HEK293T (cell line): ENCODE data around the gene DYRK1A.

Experiments used
- CTCF ChIA-PET: fragments of 350-600 bp; formaldehyde crosslinking; extraction: SDS; loops from one replicate; lab custom pipeline; 2021; ENCODE audit warnings: antibody characterized with exemption, inconsistent platforms; lab: Yijun Ruan, JAX
- POLR2A ChIA-PET: fragments of 350-600 bp; formaldehyde crosslinking; extraction: SDS; loops from one replicate; lab custom pipeline; 2020; ENCODE audit warnings: antibody characterized with exemption, inconsistent platforms; lab: Yijun Ruan, JAX
- DNase-seq: peaks from one replicate; pipeline ENCODE4 v3.0.0; 2012; ENCODE audit warnings: mixed read lengths; ENCODE audit errors: extremely low spot score
- ARNT ChIP-seq: fragments of 450-650 bp; IDR thresholded peaks from 2 replicates; pipeline ENCODE4 v1.6.1; 2017; ENCODE audit warnings: mild to moderate bottlenecking
- BHLHE40 ChIP-seq: fragments of 450-650 bp; IDR thresholded peaks from 2 replicates; pipeline ENCODE4 v1.6.1; 2016; ENCODE audit warnings: mild to moderate bottlenecking, moderate library complexity, borderline replicate concordance
- CTBP1 ChIP-seq: fragments of 450-650 bp; IDR thresholded peaks from 2 replicates; pipeline ENCODE4 v1.6.1; 2016; ENCODE audit warnings: borderline replicate concordance
- ELF4 ChIP-seq: fragments of 450-650 bp; IDR thresholded peaks from 2 replicates; pipeline ENCODE4 v1.6.1; 2017; ENCODE audit warnings: antibody characterized with exemption
- FOXA1 ChIP-seq: fragments of 450-650 bp; IDR thresholded peaks from 2 replicates; pipeline ENCODE4 v1.6.1; 2016; ENCODE audit warnings: mild to moderate bottlenecking
- FOXK2 ChIP-seq: fragments of 450-650 bp; IDR thresholded peaks from 2 replicates; pipeline ENCODE4 v1.6.1; 2016; ENCODE audit warnings: mild to moderate bottlenecking
- FOXM1 ChIP-seq: fragments of 450-650 bp; IDR thresholded peaks from 2 replicates; pipeline ENCODE4 v1.6.1; 2017; ENCODE audit warnings: mild to moderate bottlenecking, borderline replicate concordance
- HDGF ChIP-seq: fragments of 450-650 bp; IDR thresholded peaks from 2 replicates; pipeline ENCODE4 v1.6.1; 2017; ENCODE audit warnings: antibody characterized with exemption, borderline replicate concordance
- L3MBTL2 ChIP-seq: fragments of 450-650 bp; conservative IDR thresholded peaks from 2 replicates; pipeline ENCODE4 v1.6.1; 2016; ENCODE audit warnings: mild to moderate bottlenecking
- LEF1 ChIP-seq: fragments of 450-650 bp; IDR thresholded peaks from 2 replicates; pipeline ENCODE4 v1.6.1; 2017; ENCODE audit warnings: mild to moderate bottlenecking, borderline replicate concordance
- NFRKB ChIP-seq: fragments of 450-650 bp; IDR thresholded peaks from 2 replicates; pipeline ENCODE4 v1.6.1; 2016; ENCODE audit warnings: mild to moderate bottlenecking, moderate library complexity
- SP1 ChIP-seq: fragments of 450-650 bp; IDR thresholded peaks from 2 replicates; pipeline ENCODE4 v1.6.1; 2017
- SUZ12 ChIP-seq: fragments of 450-650 bp; IDR thresholded peaks from 2 replicates; pipeline ENCODE4 v1.6.1; 2016; ENCODE audit warnings: mild to moderate bottlenecking
- TARDBP ChIP-seq: fragments of 450-650 bp; IDR thresholded peaks from 2 replicates; pipeline ENCODE4 v1.6.1; 2016
- ZNF384 ChIP-seq: fragments of 450-650 bp; IDR thresholded peaks from 2 replicates; pipeline ENCODE4 v1.6.1; 2016
- TF ChIP-seq, protein P1 (sequence below): fragments of 450-650 bp; IDR thresholded peaks from 2 replicates; pipeline ENCODE4 v1.6.1; 2016

Gene DYRK1A

DNA sequence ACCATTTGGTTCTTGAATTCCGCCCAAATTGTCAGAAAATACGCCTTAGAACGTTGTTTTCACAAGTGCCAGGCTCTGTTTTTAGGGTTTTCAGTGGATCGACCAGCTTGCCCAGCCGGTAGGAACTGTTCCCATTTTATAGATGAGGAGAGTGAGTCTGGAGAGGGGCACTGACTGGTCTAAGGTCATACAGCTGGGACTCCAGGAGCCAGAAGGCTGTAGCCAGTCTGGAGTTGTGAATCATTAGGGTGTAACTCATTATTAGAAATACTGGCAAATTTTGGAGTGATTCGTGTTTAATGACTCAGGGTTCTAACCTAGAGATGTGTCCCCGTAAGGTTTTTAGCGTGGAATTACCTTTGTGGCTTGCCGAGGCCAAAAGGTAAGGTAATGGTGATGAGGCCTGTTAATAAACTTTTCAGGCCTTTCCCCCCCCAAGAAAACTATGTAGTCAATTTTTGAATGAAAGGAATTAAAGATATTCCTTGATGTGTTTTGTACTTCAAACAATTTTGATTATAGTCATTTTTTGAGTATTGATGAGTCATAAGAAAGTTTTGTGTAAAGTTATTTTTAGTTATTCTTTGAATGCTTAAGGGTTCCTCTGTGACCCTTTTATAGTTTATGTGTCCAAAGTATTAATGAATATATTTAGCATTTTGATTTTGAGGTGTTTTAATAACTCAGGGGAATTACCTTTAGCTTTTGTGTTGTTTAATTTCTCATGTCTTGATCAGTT lies 2.1 kb downstream of the DYRK1A start:
- DNase-seq = no peak
- ChIA-PET CTCF (interaction anchor here (1.3 kb wide), 1 partner anchor 22 kb away, joined by 3 read pairs; no protein-coding TSS in a partner anchor), POLR2A (interaction anchor here (1.7 kb wide), 1 partner anchor 101 kb away, joined by 6 read pairs; the partner anchor contains the start of gene VPS26C)
- TF ChIP-seq NFRKB = no peak
- TF ChIP-seq FOXA1 = no peak
- no peak for TF ChIP-seq FOXK2
- TF ChIP-seq ELF4 = no peak
- TF ChIP-seq FOXM1 = no peak
- TF ChIP-seq ZNF384 = no peak
- TF ChIP-seq LEF1 = no peak
- TF ChIP-seq ARNT = no peak
- no peak for TF ChIP-seq SUZ12
- TF ChIP-seq TARDBP = no peak
- no peak for TF ChIP-seq L3MBTL2
- TF ChIP-seq SP1 = no peak
- TF ChIP-seq HDGF = no peak
- TF ChIP-seq, protein P1, sequence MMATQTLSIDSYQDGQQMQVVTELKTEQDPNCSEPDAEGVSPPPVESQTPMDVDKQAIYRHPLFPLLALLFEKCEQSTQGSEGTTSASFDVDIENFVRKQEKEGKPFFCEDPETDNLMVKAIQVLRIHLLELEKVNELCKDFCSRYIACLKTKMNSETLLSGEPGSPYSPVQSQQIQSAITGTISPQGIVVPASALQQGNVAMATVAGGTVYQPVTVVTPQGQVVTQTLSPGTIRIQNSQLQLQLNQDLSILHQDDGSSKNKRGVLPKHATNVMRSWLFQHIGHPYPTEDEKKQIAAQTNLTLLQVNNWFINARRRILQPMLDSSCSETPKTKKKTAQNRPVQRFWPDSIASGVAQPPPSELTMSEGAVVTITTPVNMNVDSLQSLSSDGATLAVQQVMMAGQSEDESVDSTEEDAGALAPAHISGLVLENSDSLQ = no peak
- TF ChIP-seq CTBP1 = no peak
- TF ChIP-seq BHLHE40 = no peak

DNA sequence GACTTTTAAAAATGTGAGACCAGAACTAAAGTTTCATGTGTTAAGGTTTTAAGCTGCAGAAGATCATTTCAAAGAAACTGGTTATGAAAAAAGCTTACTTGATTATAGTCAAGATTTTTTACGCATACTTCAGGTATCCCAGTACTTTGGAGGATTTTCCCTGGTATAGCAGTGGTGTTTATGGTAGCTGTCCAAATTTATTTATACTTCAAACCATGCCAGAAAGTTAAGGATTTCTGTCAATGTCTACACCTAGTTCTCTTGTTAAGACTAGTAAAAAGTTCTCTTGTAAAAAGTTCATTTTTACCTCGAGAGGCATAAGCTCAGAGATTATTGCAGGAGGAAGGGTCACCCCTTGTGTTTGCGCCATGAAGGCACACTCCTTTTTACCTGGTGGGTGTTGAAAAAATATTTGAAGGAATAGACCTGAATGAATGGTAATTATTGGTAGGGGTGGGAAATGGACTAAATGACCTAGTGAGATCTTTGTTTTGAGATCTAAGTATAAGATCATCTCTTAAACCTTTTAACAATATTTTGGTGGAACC lies 2.8 kb downstream of the DYRK1A start:
- no peak for DNase-seq
- POLR2A ChIA-PET = no interaction called here
- TF ChIP-seq L3MBTL2 = no peak
- no peak for TF ChIP-seq FOXM1
- TF ChIP-seq SUZ12 = no peak
- TF ChIP-seq SP1 = no peak
- no peak for TF ChIP-seq HDGF
- TF ChIP-seq LEF1 = no peak
- TF ChIP-seq CTBP1 = no peak
- TF ChIP-seq FOXK2 = no peak
- no peak for TF ChIP-seq TARDBP
- CTCF ChIA-PET = interaction anchor here (1.3 kb wide), 1 partner anchor 22 kb away, joined by 3 read pairs; no protein-coding TSS in a partner anchor

DNA sequence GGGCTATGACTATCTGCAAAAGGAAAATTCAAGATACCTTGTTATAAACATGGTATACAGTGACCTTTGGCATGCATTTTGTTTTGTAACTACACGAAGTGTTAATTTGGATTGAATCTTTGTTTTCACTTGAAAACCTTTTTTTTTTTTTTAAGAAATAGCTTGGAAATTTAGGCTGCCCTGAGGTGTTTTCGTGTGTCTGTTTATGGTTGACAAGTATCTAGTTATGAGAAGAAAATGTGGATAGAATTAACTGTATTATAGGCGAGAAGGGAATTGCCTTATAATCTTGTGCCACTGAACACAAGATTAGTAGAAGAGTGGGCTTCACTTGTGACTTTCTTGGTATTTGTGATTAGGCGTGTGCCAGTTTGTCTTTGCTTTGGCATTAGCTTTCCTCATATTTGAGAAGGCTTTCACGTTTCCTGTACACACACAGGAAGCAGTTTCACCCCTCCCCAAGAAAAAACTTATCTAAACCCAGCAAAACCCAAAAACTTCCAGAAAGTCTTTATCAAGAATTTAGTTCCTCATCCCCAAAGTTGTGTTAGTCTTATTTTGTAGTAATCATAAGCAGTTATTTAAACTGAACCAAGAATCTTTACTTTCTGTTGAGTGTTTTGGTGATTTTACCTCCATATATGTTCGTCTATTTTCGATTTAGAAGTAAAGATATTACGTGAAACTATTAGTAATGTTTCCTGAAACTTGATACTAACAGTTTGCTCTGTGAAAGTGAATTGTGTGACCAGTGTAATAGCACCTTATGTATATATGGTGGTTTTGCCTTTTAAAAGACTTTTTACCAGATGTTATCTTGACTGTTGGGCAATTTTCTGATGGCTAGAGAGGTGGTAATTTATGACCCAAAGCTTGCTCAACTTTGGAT lies 3.8 kb downstream of the DYRK1A start:
- DNase-seq = no peak
- ChIA-PET CTCF (interaction anchor here (0.7 to 1.3 kb wide), 2 partner anchors 21 to 126 kb away, joined by 3 read pairs; no protein-coding TSS in a partner anchor), POLR2A (no interaction called here)
- peak; percentile 67; the same call in 1 of the 2 replicates for TF ChIP-seq CTBP1
- TF ChIP-seq ARNT = 0 out of 2 replicates have a peak, but pooled peaks have one; percentile 18
- no peak for TF ChIP-seq FOXK2
- TF ChIP-seq, protein P1 = peak; percentile 92

DNA sequence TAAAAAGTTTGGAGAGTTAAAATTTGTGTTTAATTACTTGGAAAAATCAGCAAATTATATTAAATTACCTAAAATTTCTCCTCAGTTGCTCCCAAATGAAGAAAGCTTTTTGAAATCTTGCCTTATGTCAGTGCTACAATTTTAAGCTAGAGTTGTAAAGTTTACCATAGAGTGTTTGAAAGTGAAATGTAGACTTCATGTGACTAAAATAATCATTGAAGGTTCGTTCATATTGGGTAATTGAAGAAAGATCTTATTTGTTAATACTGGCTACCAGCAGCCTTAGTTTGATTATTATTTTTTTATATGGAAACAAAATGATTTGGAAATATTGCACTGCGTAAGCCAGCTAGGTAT lies 4.4 kb downstream of the DYRK1A start:
- no peak for DNase-seq
- ChIA-PET POLR2A (no interaction called here), CTCF (no interaction called here)
- no peak for TF ChIP-seq ZNF384
- TF ChIP-seq, protein P1 = no peak
- no peak for TF ChIP-seq FOXA1
- no peak for TF ChIP-seq LEF1
- TF ChIP-seq CTBP1 = no peak
- TF ChIP-seq ELF4 = no peak
- no peak for TF ChIP-seq BHLHE40
- TF ChIP-seq ARNT = no peak
- no peak for TF ChIP-seq L3MBTL2

DNA sequence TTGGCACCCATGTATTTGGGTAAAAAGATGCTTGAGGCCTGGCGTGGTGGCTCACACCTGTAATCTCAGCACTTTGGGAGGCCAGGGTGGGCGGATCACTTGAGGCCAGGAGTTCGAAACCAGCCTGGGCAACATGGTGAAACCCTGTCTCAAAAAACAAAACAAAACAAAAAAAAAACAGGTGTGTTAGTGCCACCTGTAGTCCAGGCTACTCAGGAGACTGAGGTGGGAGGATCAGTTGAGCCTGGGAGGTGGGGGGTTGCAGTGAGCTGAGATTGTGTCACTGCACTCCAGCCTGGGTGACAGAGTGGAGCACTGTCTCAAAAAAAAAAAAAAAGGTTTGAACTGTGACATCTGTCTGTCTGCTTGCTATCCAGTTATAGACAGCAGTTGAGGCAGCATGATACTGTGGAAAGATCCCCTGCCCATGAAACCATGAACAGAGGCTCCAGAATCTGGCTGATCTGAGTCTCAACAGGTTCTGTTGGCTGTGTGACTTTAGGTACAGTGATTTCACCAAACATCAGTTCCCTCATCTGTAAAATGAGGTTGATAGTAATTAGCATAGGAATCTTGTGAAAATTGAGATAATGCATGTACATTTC lies 5.7 kb downstream of the DYRK1A start:
- TF ChIP-seq SUZ12 (no peak), ZNF384 (no peak), FOXK2 (no peak), ARNT (no peak), FOXM1 (no peak), SP1 (no peak), NFRKB (no peak), FOXA1 (no peak), CTBP1 (no peak), TARDBP (no peak), L3MBTL2 (no peak), ELF4 (no peak), HDGF (no peak), LEF1 (no peak), BHLHE40 (no peak)
- TF ChIP-seq, protein P1 = no peak
- no peak for DNase-seq
- POLR2A ChIA-PET = no interaction called here
- CTCF ChIA-PET = no interaction called here
